Muscle of leg (tissue), 11 donors: ENCODE data around the gene UTF1. TPM values are rescaled to one million over a fixed set of nuclear protein-coding genes. Genes with fewer than 3 reads are reported as not detected.

Experiments used
- DNase-seq: peaks from one replicate; pipeline ENCODE4 v3.0.0; 2013
- H3K27ac ChIP-seq: one replicate; pipeline ENCODE4 v1.5.1; 2013; ENCODE audit warnings: mild to moderate bottlenecking, low read length, control low read depth
- H3K27me3 ChIP-seq: one replicate; pipeline ENCODE4 v1.6.1; 2013; ENCODE audit warnings: low read length; ENCODE audit not compliant: control insufficient read depth, insufficient read depth
- H3K36me3 ChIP-seq: one replicate; pipeline ENCODE4 v1.6.1; 2013; ENCODE audit warnings: low read length; ENCODE audit not compliant: control insufficient read depth, insufficient read depth
- H3K4me1 ChIP-seq: one replicate; pipeline ENCODE4 v1.6.1; 2013; ENCODE audit warnings: low read length; ENCODE audit not compliant: control insufficient read depth, insufficient read depth
- H3K4me3 ChIP-seq: one replicate; pipeline ENCODE4 v1.5.1; 2013; ENCODE audit warnings: low read length, control low read depth
- H3K9me3 ChIP-seq: replicated peaks from 2 replicates; pipeline ENCODE4 v1.6.1; 2013; ENCODE audit warnings: low read depth, low read length; ENCODE audit not compliant: control insufficient read depth
- WGBS: methylation state at CpG from one replicate; pipeline ENCODE4 v1.1.5; 2013; ENCODE audit warnings: missing lambda C conversion rate; ENCODE audit not compliant: insufficient coverage; 5-methylcytosine and 5-hydroxymethylcytosine counted together
- polyA plus RNA-seq, 8 donors: library from polyadenylated mRNA; unstranded; fragments of 120-200 nt; gene quantifications; one replicate each; pipeline versions ENCODE4 v1.2.1 to v1.2.3, GENCODE V29; 2013; ENCODE audit warnings: inconsistent platforms in 1 of 8, low replicate concordance in 1 of 8; ENCODE audit not compliant: insufficient read length in 8 of 8, insufficient read depth in 1 of 8
- total RNA-seq: library from RNA; stranded (reverse); fragments of 120-200 nt; gene quantifications from one replicate; pipeline ENCODE4 v1.2.4, GENCODE V29; 2013

Gene UTF1
- total and polyA plus RNA-seq, 9 donors, result not detected

- DNase-seq, result no peak
- under 1% methylated on average over 23 of the region's 32 CpGs for WGBS
These were observed 7.2 kb downstream of the UTF1 start for GRCh38 chr10:133237241-133237587.

GRCh38 chr10:133237588-133238465 lies 7.8 kb downstream of the UTF1 start, which contains the start of gene VENTX:
Gene VENTX, plus strand, starts transcription at chr10:133237855. Its CDS starts 60 bp downstream, at chr10:133237915.
- 1% methylated on average over 45 of the region's 60 CpGs for WGBS
- H3K36me3 ChIP-seq, result no peaks in the 10 kb centered on the region
- H3K9me3 ChIP-seq, result no peaks in the 10 kb centered on the region
- H3K27me3 ChIP-seq, result peaks cover 88% of the 10 kb centered on the region
- no peak within 1 kb of the TSS for H3K27ac ChIP-seq
- no peak for DNase-seq
- H3K4me3 ChIP-seq, result no peak within 1 kb of the TSS
- H3K4me1 ChIP-seq, result peaks cover 13% of the 10 kb centered on the region

More at GRCh38 chr10:133237241-133237587, 7.2 kb downstream of the UTF1 start:
- H3K27ac ChIP-seq, result no peak overlapping the region
- H3K9me3 ChIP-seq, result no peaks in the 10 kb centered on the region
- peaks cover 88% of the 10 kb centered on the region for H3K27me3 ChIP-seq
- no peak overlapping the region for H3K4me3 ChIP-seq
- H3K36me3 ChIP-seq, result no peaks in the 10 kb centered on the region
- peaks cover 13% of the 10 kb centered on the region for H3K4me1 ChIP-seq

GRCh38 chr10:133238466-133238804 lies 8.4 kb downstream of the UTF1 start:
- no peak for DNase-seq
- H3K36me3 ChIP-seq, result no peaks in the 10 kb centered on the region
- peaks cover 88% of the 10 kb centered on the region for H3K27me3 ChIP-seq
- H3K4me1 ChIP-seq, result peaks cover 13% of the 10 kb centered on the region
- no peaks in the 10 kb centered on the region for H3K9me3 ChIP-seq
- H3K4me3 ChIP-seq, result no peak overlapping the region
- no peak overlapping the region for H3K27ac ChIP-seq
- WGBS, result 11% methylated on average over 14 of the region's 15 CpGs

- no peaks in the 10 kb centered on the region for H3K9me3 ChIP-seq
- DNase-seq, result no peak
- 87% methylated on average over 11 of the region's 15 CpGs for WGBS
- peaks cover 13% of the 10 kb centered on the region for H3K4me1 ChIP-seq
- peaks cover 92% of the 10 kb centered on the region for H3K27me3 ChIP-seq
- H3K27ac ChIP-seq, result no peak overlapping the region
- no peaks in the 10 kb centered on the region for H3K36me3 ChIP-seq
- no peak overlapping the region for H3K4me3 ChIP-seq
These were observed 10.0 kb downstream of the UTF1 start for GRCh38 chr10:133239990-133240389.

GRCh38 chr10:133241501-133242205 lies 11.6 kb downstream of the UTF1 start:
- DNase-seq, result no peak
- Histone ChIP-seq H3K4me1 (peaks cover 13% of the 10 kb centered on the region), H3K4me3 (no peak overlapping the region), H3K27me3 (peaks cover 92% of the 10 kb centered on the region), H3K9me3 (no peaks in the 10 kb centered on the region), H3K27ac (no peak overlapping the region), H3K36me3 (no peaks in the 10 kb centered on the region)
- 61% methylated on average over 25 of the region's 25 CpGs for WGBS

GRCh38 chr10:133242611-133243356 lies 12.8 kb downstream of the UTF1 start:
- H3K36me3 ChIP-seq, result no peaks in the 10 kb centered on the region
- H3K27ac ChIP-seq, result no peak overlapping the region
- H3K4me3 ChIP-seq, result no peak overlapping the region
- WGBS, result 69% methylated on average over 27 of the region's 27 CpGs
- no peak for DNase-seq
- peaks cover 85% of the 10 kb centered on the region for H3K27me3 ChIP-seq
- H3K9me3 ChIP-seq, result no peaks in the 10 kb centered on the region
- peaks cover 7% of the 10 kb centered on the region for H3K4me1 ChIP-seq

DNA sequence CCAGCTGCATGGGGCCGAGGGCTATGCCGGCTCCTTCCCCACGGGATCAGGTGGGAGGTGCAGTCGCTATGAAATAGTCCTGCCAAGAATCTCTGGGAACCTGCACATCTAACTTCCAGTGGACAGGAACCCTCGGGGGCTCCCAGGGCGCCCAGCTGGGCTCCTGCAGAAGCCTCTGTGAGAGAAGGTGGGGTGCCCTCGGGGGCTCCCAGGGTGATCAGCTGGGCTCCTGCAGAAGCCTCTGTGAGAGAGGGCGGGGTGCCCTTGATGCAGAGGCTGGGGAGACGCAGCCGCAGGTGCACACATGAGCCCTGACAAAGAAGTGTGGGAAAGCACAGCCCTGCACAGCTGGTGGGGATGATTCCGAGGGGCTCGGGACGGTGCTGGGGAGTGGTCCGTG lies 13.6 kb downstream of the UTF1 start:
- 42% methylated on average over 14 of the region's 14 CpGs for WGBS
- Histone ChIP-seq H3K27ac (no peak overlapping the region), H3K4me1 (peaks cover 3% of the 10 kb centered on the region), H3K27me3 (peaks cover 79% of the 10 kb centered on the region), H3K4me3 (no peak overlapping the region), H3K36me3 (no peaks in the 10 kb centered on the region), H3K9me3 (no peaks in the 10 kb centered on the region)
- DNase-seq, result no peak

DNA sequence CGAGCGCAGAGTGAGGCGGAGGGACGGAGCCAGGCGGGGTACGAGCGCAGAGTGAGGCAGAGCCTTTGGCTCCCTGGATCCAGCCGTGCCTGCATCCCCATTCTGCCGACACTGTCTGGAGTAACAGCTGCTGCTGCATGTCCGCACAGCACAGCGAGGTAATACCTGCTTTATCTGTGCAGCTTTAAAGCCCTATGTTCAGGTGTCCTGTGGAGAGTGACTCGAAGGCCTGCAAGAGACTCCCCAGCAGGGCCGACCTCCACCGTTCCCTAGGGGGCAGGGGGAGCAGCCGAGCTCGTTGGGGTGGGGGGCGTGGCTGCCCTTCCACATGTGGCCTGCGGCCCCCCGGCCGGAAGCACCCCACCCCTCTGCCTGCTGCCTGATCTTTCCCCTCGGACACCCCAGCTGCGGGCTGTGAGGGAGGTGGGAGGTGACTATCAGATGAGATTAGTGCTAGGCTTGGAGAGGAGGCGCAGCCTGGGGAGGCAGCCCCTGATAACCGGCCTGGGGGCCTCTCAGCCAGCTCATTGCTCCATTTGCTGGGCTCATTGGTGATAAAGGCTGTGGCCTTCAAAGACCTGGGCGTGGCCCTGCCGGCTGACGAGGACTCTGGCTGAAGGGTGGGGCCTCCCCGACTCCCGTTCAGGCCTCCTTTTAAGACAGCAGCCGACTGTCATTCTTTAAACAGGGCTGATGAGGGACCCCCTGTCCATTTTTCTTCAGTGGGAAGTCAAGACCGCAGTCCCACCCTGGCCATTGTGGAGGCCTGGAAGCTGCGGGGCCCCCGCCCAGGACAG lies 15.6 kb downstream of the UTF1 start:
- H3K27ac ChIP-seq, result no peak overlapping the region
- no peak for DNase-seq
- H3K27me3 ChIP-seq, result peaks cover 70% of the 10 kb centered on the region
- no peak overlapping the region for H3K4me3 ChIP-seq
- WGBS, result 49% methylated on average over 23 of the region's 33 CpGs
- no peaks in the 10 kb centered on the region for H3K36me3 ChIP-seq
- H3K9me3 ChIP-seq, result no peaks in the 10 kb centered on the region
- H3K4me1 ChIP-seq, result peaks cover 3% of the 10 kb centered on the region

DNA sequence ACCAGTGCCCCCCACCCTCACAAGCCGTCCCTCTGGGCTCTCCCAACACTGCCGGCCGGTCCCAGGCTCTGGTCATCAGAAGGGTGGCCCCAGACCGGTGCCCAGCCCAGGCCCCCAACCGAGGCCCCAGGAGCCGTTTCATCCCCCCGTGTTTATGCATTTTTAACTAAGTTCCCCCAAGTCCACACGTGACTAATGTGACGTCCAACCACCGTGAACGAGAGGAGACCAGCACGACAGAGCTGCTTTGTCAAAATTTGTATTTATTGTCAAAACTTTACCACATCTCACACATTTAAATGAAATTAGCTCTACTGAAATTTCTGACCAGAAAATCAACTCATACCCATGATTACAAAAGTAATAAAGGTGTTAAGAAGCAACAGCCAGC lies 16.2 kb downstream of the UTF1 start:
- peaks cover 68% of the 10 kb centered on the region for H3K27me3 ChIP-seq
- WGBS, result 35% methylated on average over 11 of the region's 12 CpGs

More for the DNA sequence above, 16.2 kb downstream of the UTF1 start:
- H3K4me1 ChIP-seq, result peaks cover 3% of the 10 kb centered on the region
- H3K9me3 ChIP-seq, result no peaks in the 10 kb centered on the region
- no peak for DNase-seq
- no peak overlapping the region for H3K4me3 ChIP-seq
- H3K36me3 ChIP-seq, result no peaks in the 10 kb centered on the region
- no peak overlapping the region for H3K27ac ChIP-seq
